HG02798 (cell line): ENCODE data around the gene KCNJ4.

ENCODE experiments used
- ATAC-seq: cut with Tn5 transposase; IDR thresholded peaks from one replicate; pipeline ENCODE4 v1.9.1; 2021; ENCODE audit warnings: mild to moderate bottlenecking; ENCODE audit not compliant: unreplicated experiment, poor library complexity

The KCNJ4 gene

DNA sequence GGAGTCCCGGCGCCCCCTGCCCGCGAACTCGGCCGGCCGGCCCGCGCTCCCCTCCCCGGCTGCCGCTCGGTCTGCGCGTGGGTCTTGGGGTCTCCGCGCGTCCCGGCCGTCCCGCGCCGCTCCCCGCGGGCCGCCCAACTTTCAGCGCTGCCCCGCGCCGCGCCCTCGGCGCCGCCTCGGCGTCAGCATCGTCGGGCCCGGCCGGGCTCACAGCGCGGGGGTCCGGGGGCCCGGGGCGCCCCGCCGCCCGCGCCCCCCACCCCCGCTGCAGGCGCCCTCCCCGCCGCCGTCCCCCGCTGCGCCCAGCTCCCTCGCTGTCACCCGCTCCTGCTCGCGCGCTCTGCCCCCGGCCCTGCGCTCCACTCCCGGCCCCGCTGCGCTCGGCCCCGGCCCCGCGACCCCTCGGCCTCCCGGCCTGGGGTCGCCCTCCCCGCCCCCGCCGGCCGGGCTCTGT, at the start of gene KCNJ4:
TSS of gene KCNJ4 (minus strand) at position 124 of the 454 bp plus-strand sequence. CDS start 27,067 bp downstream, outside the sequence.
- ATAC-seq = no peak

DNA sequence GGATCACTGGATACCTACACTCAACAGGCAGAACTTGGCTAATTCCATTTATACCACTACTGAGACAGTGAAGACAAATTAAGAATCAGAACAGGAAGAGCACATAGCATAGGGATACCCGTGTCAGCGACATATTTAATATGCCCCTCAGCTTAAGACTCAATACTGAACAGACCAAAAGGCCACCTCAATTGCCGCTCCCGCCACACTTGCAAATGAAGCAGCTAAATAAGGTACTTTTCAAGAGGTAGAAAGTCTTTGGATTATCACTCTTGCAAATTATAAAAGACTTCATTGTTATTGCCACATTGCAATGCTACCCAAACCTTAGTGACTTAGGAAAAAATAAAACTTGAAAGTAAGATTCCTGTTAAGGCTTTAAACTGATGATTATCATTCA, 48.0 kb upstream of the KCNJ4 start:
- no peak for ATAC-seq

- no peak for ATAC-seq
These were observed 47.0 kb upstream of the KCNJ4 start for GRCh38 chr22:38501797-38502672.

DNA sequence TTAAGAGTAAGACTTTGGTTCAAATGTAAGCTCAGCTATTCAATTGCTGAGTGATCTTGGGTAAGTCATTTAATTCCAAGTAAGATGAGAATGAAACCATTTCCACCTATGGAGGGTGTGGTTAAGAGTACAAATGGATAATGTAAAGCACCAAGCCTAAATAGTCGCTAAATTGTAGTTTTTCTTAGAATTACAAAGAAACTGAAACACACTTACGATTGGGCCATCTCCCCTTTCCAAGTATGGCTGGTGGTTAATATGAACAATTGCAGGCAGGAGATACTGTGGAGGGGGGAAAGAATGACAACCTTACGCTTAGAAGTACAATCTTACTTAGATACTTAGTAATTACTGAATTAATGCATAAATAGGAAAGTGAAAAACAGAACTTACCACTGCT, 42.9 kb upstream of the KCNJ4 start:
- no peak for ATAC-seq

DNA sequence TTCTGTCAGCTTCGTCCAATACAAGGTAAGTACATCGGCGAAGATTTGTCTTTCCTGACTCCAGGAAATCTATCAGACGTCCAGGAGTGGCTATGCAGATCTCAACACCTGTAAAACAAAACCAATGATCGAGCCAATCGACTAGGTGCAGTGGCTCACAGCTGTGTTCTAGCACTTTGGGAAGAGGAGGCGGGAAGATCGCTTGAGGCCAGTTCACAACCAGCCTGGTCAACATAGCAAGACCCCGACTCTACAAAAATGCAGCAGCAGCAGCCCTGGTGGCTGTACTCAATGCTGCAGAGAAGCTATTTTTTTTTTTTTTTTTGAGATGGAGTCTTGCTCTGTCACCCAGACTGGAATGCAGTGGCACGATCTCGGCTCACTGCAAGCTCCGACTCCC, 39.9 kb upstream of the KCNJ4 start:
- no peak for ATAC-seq

- no peak for ATAC-seq
These were observed 39.5 kb upstream of the KCNJ4 start for GRCh38 chr22:38494498-38494897.

- ATAC-seq = no peak
These were observed 36.8 kb upstream of the KCNJ4 start for GRCh38 chr22:38491707-38492348.

DNA sequence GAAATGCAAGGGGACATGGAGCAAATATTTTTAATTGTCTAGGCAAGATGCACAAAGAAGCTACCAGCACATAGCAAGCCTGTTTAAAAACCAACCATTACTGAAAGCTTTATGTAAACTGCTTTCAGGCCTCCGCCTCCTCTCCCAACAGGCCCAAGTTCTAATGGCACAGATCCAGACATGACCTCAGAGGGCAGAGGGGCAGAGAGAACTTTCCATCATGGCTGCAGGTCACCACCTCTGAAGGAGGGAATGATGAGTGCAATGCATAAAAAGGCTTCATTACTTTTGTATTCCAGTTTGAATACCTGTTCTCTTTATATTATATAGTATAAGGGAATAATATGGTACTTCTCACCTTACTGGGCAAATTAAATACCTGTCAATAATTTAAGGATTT, 35.9 kb upstream of the KCNJ4 start:
- no peak for ATAC-seq

GRCh38 chr22:38490475-38490874, 35.5 kb upstream of the KCNJ4 start:
- no peak for ATAC-seq

DNA sequence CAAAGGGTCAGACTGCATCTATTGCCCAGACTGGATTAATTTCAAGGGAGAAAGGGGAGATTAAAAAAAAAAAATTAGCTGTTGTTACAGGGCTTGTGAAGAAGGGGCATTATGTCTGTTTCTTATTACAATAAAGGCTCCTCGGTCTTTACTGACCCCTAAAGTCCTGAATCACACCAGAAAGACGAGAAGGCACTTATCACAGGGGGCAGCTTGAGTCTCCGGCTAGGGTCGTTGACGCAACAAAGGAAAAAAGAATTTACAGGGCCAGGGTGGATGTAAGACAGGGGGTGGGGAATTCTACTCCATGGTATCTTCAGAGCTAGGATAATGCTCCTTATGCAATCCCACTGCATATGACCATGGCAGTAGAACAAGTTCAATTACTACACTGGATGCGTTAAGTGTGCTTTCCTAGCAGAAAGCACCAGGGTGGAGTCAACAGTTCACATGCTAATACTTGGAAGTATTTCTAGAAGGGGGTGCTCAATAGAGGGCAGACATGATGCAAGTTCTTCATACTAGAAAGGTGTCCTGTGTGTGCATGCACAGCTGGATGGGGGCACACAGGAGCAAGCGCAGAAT, 34.7 kb upstream of the KCNJ4 start:
- no peak for ATAC-seq

DNA sequence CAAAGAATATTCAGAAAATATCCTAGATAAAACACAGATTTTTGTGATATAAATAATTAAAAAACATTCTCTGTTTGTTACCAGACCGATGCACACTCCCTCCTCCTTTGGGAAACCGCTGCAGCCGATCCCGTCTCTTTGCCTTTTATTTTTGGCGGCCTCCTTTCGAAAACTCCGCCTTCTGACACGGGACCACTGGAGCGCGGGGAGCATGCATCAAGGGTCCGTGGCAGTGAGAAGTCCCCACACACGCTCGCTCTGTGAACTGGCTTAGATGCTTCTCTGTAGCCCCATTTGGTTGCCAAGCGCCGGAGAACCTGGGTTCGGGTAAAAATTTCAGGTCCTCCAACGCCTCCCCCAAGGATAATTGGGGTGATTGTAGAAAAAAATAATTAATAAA, 34.1 kb upstream of the KCNJ4 start:
- no peak for ATAC-seq

DNA sequence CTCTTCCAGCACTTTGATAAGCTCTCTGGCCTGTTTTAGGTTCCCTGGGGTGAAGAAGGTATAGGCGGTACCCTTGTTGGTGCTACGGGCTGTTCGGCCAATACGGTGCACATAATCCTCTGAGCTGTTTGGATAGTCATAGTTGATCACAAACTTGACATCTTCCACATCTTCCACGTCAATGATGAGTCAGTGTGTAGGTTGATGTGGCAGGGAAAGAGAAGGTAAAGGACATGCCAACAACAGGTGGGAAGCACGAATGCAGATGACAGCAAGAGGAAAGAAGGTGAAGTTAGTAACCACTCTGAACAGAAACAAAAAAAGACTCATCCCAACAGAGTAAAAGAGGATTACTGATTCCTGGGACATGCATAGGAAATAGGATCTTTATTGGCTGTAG, 32.9 kb upstream of the KCNJ4 start:
- no peak for ATAC-seq

GRCh38 chr22:38485783-38486182, 30.8 kb upstream of the KCNJ4 start:
- ATAC-seq = no peak

- no peak for ATAC-seq
These were observed 29.2 kb upstream of the KCNJ4 start for GRCh38 chr22:38484244-38484643.

- ATAC-seq = no peak
These were observed 27.8 kb upstream of the KCNJ4 start for GRCh38 chr22:38482662-38483308.

- ATAC-seq = no peak
These were observed 26.9 kb upstream of the KCNJ4 start for GRCh38 chr22:38481871-38482332.

DNA sequence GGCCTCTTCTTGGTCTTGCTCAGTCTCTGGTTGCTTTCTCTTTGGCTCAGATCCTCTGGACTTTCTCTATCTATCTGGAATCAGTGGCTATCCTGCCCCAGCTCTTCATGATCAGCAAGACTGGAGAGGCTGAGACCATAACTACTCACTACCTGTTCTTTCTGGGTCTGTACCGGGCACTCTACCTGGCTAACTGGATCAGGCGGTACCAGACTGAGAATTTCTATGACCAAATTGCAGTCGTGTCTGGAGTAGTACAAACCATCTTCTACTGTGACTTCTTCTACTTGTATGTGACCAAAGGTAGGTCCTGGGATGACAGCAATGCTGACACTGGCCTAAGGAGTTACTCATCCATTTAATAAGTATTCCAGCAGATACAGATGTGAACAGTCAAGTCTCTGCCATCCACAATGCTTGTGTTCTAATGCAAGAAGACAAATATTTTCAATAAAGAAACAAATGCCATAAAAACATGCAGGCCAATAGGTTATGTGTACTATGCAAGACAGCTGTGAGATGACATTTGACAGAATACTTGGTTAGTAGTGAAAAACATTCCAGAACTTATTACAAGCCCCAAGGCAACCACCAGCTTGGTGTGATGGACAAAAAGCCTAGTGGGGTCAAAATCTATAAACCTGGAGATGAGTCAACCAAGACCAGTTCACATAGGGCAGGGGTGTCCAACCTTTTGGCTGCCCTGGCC, 26.3 kb upstream of the KCNJ4 start:
- no peak for ATAC-seq

GRCh38 chr22:38479096-38479837, 24.3 kb upstream of the KCNJ4 start:
- ATAC-seq = no peak

GRCh38 chr22:38477585-38477984, 22.6 kb upstream of the KCNJ4 start:
- ATAC-seq = no peak
